GM12865 (cell line): ENCODE measurements around the gene LEMD1.

Source experiments
- DNase-seq: peaks from one replicate; pipeline ENCODE4 v3.0.0; 2010; ENCODE audit warnings: low read depth
- H3K4me3 ChIP-seq: 2 replicates; pipeline ENCODE4 v1.5.1; 2011; ENCODE audit warnings: mild to moderate bottlenecking, low read depth, low read length, control low read depth
- TF ChIP-seq, protein P1 (sequence below): IDR thresholded peaks from 2 replicates; pipeline ENCODE4 v1.5.1; 2011; ENCODE audit warnings: low read length, control low read depth, low read depth, inconsistent platforms; ENCODE audit not compliant: insufficient read depth; ENCODE audit errors: missing control alignments

LEMD1 gene

DNA sequence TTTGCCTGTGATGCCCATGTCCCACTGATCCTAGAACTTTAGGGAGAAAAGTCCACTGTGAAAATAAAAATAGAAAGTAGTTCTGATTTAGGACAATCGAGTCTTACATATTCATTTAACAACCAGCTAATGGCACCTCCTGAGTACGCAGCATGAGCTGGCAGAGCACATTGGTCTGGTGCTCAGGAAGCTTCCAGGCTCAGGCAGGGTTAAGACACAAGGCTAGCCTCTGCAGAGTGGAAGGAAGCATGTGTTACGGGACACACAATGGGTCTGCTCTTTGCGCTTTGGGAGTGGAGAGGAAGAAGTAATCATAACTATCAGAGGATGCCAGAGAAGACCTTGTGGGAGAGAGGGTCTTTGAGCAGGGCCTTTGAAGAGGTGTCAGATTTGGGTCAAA is 61.0 kb downstream of the LEMD1 start:
- TF ChIP-seq, protein P1, sequence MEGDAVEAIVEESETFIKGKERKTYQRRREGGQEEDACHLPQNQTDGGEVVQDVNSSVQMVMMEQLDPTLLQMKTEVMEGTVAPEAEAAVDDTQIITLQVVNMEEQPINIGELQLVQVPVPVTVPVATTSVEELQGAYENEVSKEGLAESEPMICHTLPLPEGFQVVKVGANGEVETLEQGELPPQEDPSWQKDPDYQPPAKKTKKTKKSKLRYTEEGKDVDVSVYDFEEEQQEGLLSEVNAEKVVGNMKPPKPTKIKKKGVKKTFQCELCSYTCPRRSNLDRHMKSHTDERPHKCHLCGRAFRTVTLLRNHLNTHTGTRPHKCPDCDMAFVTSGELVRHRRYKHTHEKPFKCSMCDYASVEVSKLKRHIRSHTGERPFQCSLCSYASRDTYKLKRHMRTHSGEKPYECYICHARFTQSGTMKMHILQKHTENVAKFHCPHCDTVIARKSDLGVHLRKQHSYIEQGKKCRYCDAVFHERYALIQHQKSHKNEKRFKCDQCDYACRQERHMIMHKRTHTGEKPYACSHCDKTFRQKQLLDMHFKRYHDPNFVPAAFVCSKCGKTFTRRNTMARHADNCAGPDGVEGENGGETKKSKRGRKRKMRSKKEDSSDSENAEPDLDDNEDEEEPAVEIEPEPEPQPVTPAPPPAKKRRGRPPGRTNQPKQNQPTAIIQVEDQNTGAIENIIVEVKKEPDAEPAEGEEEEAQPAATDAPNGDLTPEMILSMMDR: no peak

DNA sequence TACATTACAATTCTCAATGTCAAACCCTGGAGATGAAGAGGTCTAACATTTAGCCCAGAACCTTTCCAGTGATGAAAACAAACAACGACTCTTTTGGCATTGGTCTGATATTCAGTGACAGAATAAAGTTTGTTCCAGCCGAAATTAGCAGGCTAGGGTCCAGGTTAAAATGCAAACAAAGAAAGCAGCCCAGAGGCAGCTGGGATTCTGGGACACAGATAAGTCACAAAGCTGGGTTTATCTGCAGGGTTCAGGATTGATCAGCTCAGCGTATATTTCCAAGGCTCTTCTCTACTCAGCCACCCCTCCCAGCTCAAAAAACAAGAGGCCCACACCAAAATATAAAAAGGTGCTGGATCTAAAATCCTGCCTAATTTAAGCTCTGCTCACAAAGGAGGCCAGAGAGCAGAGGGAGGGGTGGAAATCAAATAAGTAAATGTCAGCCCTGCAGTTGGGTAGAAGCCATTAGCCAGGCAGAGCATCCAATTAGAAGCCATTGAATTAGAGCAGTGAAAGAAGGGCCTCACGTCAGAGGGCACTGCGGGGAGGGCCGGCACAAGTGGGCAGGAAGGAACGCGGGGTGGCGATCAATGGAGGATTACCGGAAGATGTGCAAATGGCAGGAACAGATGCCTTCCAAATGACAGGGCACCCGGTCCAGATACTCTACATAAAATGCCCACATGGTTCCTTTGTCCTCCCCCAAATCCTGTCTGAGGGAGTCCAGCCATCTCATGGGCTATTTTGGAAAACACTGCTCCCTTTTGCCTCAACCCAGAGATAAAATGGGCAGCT is 61.9 kb downstream of the LEMD1 start:
- no peak overlapping the region for H3K4me3 ChIP-seq
- TF ChIP-seq, protein P1: no peak
- DNase-seq: no peak

More for the DNA sequence above, 61.0 kb downstream of the LEMD1 start:
- no peak for DNase-seq
- H3K4me3 ChIP-seq: no peak overlapping the region

DNA sequence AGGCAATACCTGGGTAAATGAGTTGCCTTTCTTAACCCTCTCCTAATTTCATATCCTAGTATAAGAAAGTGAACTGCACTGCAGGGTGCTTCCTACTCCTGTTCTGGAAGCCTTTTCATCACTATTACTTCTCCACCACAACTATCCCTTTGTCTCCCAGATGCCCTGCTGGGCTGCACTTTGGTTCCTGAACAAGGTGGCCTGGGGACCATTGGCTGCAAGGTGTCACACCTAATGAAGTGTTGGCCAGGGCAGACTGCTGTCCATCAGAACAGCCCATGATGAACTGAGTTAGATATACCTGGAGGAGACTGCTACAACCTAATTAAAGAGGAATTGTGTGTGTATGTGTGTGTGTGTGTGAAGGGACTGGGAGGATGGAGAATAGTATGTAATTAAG is 63.3 kb downstream of the LEMD1 start:
- TF ChIP-seq, protein P1: no peak
- no peak overlapping the region for H3K4me3 ChIP-seq
- DNase-seq: no peak

DNA sequence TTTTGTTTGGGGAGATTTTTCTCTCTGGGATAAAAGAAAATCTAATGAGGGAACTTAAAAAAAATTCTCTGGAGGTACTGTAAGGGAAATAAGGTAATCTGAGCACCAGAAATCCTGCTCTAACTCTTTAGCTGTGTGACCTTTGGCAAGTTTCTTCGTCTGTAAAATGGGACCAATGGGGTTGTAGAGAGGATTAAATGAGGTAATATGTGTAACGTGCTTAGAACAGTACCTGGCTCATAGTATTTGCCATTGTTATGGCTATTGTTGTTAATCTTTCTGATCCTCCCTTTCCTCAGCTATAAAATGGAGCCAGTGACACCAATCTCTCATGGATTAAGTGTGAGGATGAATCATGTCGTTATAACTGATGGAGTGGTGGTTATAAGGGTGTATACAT is 64.3 kb downstream of the LEMD1 start:
- TF ChIP-seq, protein P1: no peak
- no peak overlapping the region for H3K4me3 ChIP-seq
- DNase-seq: no peak

DNA sequence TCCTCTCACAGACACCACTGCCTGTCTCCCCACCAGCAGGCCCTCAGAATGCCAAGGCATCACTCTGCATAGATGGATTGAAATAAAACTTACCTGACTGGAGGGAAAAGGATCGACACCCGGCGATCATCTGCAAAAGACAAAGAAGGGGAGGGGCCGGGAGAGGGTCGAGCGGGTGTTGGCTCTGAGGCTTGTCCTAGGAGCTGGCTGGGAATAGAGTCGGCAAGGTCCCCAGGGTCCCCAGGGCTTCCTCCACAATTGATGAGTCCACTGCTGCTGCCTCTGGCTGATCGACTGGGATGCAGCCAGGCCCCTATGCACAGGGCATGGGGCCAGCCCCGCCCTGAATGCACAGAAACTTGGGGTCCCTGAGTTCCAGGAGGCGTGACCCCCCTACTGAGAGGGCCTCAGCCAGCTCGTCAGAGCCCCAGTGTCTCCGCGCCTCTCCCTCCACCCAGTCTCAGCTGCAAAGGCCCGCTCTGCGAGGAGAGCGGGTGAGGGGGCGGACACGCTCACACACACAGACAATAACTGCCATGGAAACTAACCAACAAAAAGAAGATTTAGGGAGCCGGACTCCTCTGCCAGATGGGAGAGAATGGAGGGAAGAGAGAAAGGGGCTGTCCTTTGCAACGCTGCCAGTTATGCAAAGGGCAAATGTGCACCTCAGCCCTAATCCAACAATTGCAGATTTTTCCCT is 65.3 kb downstream of the LEMD1 start, which contains the start of gene KLHDC8A:
KLHDC8A (minus strand) TSS at position 483 of the 700 bp plus-strand sequence. CDS start 13,318 bp downstream, outside the sequence.
- H3K4me3 ChIP-seq: no peak within 1 kb of the TSS
- DNase-seq: no peak
- TF ChIP-seq, protein P1: no peak

DNA sequence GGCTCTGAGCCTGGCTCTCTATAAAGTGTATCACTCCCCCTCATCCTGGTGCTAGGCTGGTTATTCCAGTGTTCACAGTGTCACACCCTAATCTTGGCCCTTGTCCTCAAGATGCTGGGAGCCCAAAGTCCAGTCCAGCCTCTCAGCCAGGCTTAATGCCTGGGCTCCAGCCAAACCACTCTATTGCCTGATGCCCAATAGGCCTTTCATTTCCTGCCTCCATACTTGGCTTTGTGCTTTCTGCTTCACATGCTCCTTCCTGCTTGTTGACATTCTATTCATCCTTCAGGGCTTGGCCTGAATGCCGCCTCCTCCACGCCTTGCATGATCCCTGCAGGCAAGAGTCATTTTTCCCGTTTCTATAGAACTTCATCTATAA is 66.8 kb downstream of the LEMD1 start:
- no peak for DNase-seq
- TF ChIP-seq, protein P1: no peak
- no peak overlapping the region for H3K4me3 ChIP-seq
